Parathyroid adenoma (tissue), 2 donors: Measurements from ENCODE around the gene DENND6B.
A peak's percentile ranks its signal among the peaks of the same experiment; 100 is the strongest.

ENCODE experiments used
- H2AFZ ChIP-seq: fragments of 300-600 bp; sonication (generic); one replicate; pipeline ENCODE4 v1.7.0; 2017; ENCODE audit warnings: antibody characterized with exemption, mild to moderate bottlenecking
- H3K27ac ChIP-seq: fragments of 300-600 bp; sonication (generic); one replicate; pipeline ENCODE4 v1.7.0; 2017
- H3K27me3 ChIP-seq: fragments of 300-600 bp; sonication (generic); one replicate; pipeline ENCODE4 v1.7.0; 2017; ENCODE audit warnings: low read length; ENCODE audit not compliant: control insufficient read depth, insufficient read depth
- H3K36me3 ChIP-seq: fragments of 300-600 bp; sonication (generic); one replicate; pipeline ENCODE4 v1.7.0; 2017; ENCODE audit warnings: low read length; ENCODE audit not compliant: control insufficient read depth, insufficient read depth
- H3K4me1 ChIP-seq: fragments of 300-600 bp; sonication (generic); one replicate; pipeline ENCODE4 v1.7.0; 2017; ENCODE audit warnings: control low read depth
- H3K4me2 ChIP-seq: fragments of 300-600 bp; sonication (generic); one replicate; pipeline ENCODE4 v1.7.0; 2017; ENCODE audit warnings: low read length
- H3K4me3 ChIP-seq: fragments of 300-600 bp; sonication (generic); one replicate; pipeline ENCODE4 v1.7.0; 2017; ENCODE audit warnings: low read depth, low read length
- H3K79me2 ChIP-seq: fragments of 300-600 bp; sonication (generic); one replicate; pipeline ENCODE4 v1.7.0; 2017; ENCODE audit warnings: control low read depth
- H3K9ac ChIP-seq: fragments of 300-600 bp; sonication (generic); one replicate; pipeline ENCODE4 v1.7.0; 2017; ENCODE audit warnings: mild to moderate bottlenecking
- H3K9me3 ChIP-seq: fragments of 300-600 bp; sonication (generic); one replicate; pipeline ENCODE4 v1.7.0; 2017; ENCODE audit warnings: low read length; ENCODE audit not compliant: control insufficient read depth
- TF ChIP-seq, protein P1 (sequence below): fragments of 300-600 bp; sonication (generic); IDR thresholded peaks from one replicate; pipeline ENCODE4 v1.7.0; 2017; ENCODE audit warnings: antibody characterized with exemption, mild to moderate bottlenecking
- donor health status: primary hyperparathyroidism.

Gene DENND6B

DNA sequence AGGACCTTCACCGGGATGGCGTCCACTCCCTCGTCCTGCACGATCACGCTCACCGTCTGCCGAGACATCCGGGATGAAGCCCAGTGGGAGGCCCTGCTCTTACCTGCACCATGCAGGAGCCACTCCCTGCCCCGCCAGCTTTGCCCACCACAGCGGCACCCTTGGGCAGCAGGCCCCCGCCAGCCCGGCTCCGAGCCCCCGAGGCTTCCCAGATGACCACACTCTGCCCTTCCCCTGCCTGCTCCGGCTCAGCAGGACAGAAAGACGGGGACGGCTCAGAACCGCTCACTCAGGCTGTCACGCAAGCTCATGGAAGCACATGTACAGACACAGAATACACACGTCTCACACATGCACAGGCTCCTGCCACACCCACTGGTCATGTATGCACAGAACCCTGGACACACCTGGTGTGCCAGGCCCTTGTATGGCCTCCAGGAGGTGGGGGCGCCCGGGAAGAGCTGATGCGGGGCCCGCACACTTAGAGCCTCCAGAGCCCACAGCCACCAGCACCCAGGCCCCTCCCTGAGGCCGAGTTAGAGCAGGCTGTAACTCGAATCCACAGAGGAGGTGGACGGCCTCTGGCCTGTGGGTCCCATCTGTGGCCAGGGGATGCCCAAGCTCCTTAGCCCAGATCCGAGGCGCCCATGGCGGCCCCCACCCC is 47.7 kb downstream of the DENND6B start:
- H2AFZ ChIP-seq, result no peak overlapping the region
- H3K36me3 ChIP-seq, result no peaks in the 10 kb centered on the region
- H3K27ac ChIP-seq, result no peak overlapping the region
- no peaks in the 10 kb centered on the region for H3K4me1 ChIP-seq
- no peak overlapping the region for H3K4me3 ChIP-seq
- H3K27me3 ChIP-seq, result no peaks in the 10 kb centered on the region
- H3K79me2 ChIP-seq, result no peaks in the 10 kb centered on the region
- H3K9ac ChIP-seq, result no peak overlapping the region
- H3K9me3 ChIP-seq, result no peaks in the 10 kb centered on the region
- no peak overlapping the region for H3K4me2 ChIP-seq
- TF ChIP-seq, protein P1, sequence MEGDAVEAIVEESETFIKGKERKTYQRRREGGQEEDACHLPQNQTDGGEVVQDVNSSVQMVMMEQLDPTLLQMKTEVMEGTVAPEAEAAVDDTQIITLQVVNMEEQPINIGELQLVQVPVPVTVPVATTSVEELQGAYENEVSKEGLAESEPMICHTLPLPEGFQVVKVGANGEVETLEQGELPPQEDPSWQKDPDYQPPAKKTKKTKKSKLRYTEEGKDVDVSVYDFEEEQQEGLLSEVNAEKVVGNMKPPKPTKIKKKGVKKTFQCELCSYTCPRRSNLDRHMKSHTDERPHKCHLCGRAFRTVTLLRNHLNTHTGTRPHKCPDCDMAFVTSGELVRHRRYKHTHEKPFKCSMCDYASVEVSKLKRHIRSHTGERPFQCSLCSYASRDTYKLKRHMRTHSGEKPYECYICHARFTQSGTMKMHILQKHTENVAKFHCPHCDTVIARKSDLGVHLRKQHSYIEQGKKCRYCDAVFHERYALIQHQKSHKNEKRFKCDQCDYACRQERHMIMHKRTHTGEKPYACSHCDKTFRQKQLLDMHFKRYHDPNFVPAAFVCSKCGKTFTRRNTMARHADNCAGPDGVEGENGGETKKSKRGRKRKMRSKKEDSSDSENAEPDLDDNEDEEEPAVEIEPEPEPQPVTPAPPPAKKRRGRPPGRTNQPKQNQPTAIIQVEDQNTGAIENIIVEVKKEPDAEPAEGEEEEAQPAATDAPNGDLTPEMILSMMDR, result no peak

DNA sequence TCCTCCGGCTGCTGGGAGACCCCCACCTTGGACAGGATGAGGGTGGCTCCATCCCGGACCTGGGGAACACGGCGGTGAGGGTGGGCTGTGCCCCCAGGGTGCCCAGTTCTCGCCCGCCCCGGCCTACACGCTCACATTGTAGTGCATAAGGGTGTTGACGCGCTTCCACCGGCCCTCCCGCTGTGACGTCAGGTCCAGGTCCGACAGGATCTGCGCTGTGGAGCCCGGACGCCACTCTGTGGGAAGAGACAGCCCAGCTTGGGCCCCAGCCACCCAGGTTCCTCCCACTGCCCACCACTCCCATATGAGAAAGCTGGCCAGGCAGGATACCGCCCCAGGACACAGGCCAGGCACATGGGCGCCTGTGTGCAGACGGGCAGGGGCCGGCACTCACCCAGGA is 48.4 kb downstream of the DENND6B start:
- H2AFZ ChIP-seq, result no peak overlapping the region
- H3K79me2 ChIP-seq, result no peaks in the 10 kb centered on the region
- H3K4me2 ChIP-seq, result no peak overlapping the region
- no peaks in the 10 kb centered on the region for H3K9me3 ChIP-seq
- H3K4me3 ChIP-seq, result no peak overlapping the region
- no peaks in the 10 kb centered on the region for H3K27me3 ChIP-seq
- no peak overlapping the region for H3K27ac ChIP-seq
- no peaks in the 10 kb centered on the region for H3K36me3 ChIP-seq
- no peaks in the 10 kb centered on the region for H3K4me1 ChIP-seq
- TF ChIP-seq, protein P1, result no peak
- H3K9ac ChIP-seq, result no peak overlapping the region

DNA sequence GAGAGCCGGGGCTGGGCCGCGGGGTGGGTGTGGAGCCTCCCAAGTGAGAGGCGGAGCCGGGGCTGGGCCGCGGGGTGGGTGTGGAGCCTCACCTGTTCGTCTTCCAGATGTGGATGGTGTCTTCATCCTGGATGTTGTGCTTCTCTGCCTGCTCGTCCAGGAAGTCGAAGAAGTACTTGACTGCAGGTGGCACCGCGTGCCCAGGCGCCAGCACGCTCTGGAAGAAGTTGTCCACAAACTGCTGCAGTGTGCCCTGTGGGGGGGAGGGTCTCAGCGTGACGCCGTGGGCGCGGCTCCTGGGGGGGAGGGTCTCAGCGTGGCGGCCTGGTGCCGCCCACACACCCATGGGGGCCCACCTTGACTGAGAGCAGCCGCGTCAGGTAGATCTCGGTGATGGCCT is 49.1 kb downstream of the DENND6B start:
- H3K9me3 ChIP-seq, result no peaks in the 10 kb centered on the region
- H3K4me1 ChIP-seq, result no peaks in the 10 kb centered on the region

DNA sequence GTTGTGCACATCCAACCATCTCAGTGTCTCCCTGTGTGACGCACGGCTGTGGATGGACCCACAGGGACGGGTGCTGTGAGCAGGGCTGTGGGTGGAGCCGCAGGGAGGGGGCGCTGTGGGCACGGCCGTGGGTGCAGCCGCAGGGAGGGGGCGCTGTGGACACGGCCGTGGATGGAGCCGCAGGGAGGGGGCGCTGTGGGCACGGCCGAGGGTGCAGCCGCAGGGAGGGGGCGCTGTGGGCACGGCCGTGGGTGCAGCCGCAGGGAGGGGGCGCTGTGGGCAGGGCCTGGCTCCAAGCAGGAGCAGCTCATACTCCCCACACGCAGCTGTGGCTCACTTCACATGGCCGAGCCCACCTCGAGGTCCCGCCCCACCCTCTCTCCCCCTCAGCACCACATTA is 50.7 kb downstream of the DENND6B start:
- no peak overlapping the region for H3K4me3 ChIP-seq
- H3K4me2 ChIP-seq, result no peak overlapping the region
- H3K4me1 ChIP-seq, result no peaks in the 10 kb centered on the region
- no peak overlapping the region for H3K27ac ChIP-seq
- no peak overlapping the region for H2AFZ ChIP-seq
- no peaks in the 10 kb centered on the region for H3K9me3 ChIP-seq
- H3K79me2 ChIP-seq, result no peaks in the 10 kb centered on the region
- no peaks in the 10 kb centered on the region for H3K36me3 ChIP-seq
- TF ChIP-seq, protein P1, result peak; percentile 74
- H3K27me3 ChIP-seq, result no peaks in the 10 kb centered on the region
- no peak overlapping the region for H3K9ac ChIP-seq

More for the DNA sequence above, 49.1 kb downstream of the DENND6B start:
- H3K27me3 ChIP-seq, result no peaks in the 10 kb centered on the region
- H3K27ac ChIP-seq, result no peak overlapping the region
- no peak overlapping the region for H3K9ac ChIP-seq
- no peaks in the 10 kb centered on the region for H3K79me2 ChIP-seq
- no peaks in the 10 kb centered on the region for H3K36me3 ChIP-seq
- H3K4me2 ChIP-seq, result no peak overlapping the region
- TF ChIP-seq, protein P1, result no peak
- no peak overlapping the region for H2AFZ ChIP-seq
- H3K4me3 ChIP-seq, result no peak overlapping the region
